ELF-1 (cell line): ENCODE results near the gene TUBGCP4.
"Not testable (repeated sequence)": the region's sequence is repeated elsewhere in the genome, so short reads cannot be mapped to it uniquely, and the experiment has no call there.

Experiments
- DNase-seq: peaks from one replicate; pipeline ENCODE4 v3.0.0-alpha.2; 2016; ENCODE audit warnings: low read depth, low spot score

The TUBGCP4 gene, protein sequence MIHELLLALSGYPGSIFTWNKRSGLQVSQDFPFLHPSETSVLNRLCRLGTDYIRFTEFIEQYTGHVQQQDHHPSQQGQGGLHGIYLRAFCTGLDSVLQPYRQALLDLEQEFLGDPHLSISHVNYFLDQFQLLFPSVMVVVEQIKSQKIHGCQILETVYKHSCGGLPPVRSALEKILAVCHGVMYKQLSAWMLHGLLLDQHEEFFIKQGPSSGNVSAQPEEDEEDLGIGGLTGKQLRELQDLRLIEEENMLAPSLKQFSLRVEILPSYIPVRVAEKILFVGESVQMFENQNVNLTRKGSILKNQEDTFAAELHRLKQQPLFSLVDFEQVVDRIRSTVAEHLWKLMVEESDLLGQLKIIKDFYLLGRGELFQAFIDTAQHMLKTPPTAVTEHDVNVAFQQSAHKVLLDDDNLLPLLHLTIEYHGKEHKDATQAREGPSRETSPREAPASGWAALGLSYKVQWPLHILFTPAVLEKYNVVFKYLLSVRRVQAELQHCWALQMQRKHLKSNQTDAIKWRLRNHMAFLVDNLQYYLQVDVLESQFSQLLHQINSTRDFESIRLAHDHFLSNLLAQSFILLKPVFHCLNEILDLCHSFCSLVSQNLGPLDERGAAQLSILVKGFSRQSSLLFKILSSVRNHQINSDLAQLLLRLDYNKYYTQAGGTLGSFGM

DNA sequence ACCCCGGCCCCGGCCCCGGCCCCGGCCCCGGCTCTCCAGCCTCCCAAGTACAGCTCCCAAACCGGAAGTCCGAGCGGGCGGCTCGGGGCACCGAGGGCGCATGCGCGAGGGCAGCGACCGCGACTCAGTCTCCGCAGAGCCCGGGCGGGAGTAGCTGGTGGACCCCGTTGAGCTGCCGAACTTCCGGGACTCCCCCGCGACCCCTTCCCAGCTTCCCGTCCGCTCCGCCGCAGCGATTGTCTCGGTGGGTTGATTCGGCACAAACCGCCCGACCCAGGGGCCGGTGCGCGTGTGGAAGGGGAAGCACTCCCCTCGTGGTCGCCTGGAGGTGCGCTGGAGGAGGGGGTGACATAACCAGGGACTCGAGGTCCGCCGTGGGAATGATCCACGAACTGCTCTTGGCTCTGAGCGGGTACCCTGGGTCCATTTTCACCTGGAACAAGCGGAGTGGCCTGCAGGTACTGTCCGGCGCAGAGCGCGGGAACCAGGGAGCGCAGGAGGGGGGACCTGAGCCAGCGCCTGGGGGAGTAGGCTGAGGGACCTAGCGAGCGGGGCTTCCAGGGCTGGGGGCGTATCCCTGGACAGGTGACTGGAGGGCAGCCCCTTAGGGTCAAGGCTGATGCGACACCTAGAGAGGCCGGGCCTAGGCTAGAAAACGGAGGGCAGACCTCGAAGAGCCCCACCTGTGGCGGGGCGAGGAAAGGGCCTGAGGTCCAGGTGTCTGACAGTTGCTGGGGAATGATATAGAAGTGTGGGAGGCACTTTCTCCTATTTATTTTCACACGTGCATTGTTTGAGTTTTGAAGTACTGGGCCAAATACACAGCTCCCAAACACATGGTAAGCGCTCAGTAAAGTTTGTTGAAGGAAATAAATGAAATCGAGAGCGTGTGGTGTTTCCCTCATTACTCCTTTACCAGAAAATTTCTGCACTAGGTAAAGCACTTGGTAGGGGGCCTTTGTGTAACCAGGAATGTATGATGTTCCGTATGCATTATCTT, at the start of gene TUBGCP4, which contains the start of gene ZSCAN29:
TSS of gene TUBGCP4 (plus strand) at position 127 of the 1,000 bp plus-strand sequence. CDS start at position 381, 254 bp downstream.
TSS of gene ZSCAN29 (minus strand) at position 69 of the 1,000 bp plus-strand sequence. CDS start 1,130 bp downstream, outside the sequence.
- peak; percentile 93 for DNase-seq

DNA sequence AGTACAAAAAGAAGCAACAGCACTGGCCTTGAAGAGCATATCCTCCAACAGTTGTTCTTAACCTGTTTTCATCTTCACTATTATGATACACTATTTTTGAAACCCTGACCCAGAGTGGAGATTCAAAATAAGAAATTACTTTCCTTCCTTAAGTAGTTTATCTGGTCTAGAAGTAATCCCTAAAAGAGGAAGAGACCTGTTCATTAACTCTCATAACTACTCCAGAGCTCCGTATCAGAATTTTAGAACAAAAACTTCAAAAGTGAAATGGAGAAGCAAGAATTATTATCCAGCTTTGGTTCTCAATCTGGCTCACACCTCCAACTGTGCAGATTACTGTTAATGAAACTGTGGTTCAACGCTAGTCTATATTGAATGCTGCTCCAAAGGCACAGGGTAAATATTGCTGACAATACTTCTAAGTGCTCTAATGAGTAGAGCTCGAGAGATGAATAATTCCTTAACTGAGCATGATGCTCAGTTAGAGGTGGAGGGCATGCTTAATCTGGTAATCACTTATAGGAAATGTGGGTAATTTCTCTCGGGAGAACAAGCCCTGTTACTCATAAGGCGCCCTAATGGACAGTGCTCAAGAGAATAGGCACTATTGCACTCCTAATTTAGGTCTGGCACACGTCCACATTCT, 45.7 kb upstream of the TUBGCP4 start:
- no peak for DNase-seq

DNA sequence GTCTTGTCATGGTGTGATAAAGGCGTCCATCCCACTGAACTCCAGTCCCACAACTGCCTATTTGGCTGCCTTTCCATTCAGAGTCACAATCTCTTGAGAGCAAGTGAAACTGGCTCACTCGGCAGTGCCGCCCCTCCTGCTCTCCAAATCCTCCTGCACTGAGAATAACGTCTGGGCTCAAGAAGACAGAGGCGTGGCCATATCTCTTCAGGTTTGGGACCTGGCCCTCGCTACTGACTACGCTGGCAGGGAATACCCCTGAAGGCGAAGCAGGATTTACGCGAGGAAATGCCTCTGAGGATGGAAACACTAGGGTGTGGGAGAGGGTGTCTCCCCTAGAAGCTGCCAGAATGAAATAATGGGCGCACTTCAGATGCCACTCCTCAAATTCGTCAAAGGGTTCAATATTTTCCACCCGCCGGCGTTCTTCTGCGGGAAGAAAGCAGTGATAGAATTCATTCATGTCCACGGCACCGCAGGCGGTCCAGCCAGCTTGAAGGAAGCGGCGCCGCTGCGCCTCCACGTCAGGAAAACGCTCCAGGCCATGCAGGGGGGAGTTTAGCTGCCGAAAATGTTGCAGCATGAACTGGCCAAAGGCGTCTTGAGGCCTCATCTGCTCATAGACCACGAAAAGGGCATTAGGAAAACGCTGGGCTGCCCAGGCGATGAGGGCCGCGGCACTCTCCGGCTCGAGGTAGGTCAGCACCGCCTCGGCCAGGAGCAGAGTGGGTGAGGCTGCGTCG, 41.5 kb upstream of the TUBGCP4 start:
- peak; percentile 77 for DNase-seq

DNA sequence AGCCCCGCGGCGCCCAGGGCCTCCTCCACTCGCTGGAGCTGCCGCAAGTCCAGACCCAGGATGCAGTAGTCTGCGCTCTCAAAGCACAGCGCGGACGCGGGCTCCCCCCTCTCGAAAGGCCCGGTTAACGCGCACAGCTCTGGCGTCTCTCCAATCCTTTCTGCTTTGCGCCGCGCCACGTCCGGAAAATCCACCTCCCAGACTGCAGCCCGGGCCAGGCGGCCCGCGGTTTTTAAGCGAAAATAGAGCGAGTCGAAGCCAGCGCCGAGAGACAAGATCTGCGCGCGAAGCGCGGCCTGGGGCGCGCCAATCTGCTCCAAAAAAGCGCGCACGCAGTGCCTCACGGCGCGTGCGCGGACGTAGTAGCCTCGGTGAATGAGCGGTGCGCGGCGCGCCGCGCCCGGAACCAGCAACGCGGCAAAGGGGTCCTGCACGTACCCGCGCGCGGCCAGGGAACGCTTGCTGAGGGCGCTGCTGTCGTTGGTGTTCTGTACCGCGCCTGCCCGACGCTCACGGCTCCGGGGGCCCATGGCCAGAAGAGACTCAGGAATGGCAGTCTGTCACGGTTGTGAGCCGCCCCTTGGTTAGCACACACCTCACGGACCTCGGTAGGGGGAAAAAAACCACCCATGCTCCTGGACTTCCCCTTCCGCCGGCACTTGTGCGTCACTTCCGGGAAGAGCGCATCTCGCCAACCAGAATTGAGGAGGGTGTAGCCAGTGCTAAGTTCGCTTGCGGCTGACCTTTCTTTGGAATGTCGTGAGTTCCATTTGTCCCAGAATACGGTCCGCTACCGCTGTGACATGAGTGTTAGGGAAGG, 40.7 kb upstream of the TUBGCP4 start, which contains the start of gene LCMT2:
TSS of gene LCMT2 (minus strand) at position 614 of the 820 bp plus-strand sequence. CDS start at position 530, 84 bp downstream.
- peak; percentile 98 for DNase-seq

DNA sequence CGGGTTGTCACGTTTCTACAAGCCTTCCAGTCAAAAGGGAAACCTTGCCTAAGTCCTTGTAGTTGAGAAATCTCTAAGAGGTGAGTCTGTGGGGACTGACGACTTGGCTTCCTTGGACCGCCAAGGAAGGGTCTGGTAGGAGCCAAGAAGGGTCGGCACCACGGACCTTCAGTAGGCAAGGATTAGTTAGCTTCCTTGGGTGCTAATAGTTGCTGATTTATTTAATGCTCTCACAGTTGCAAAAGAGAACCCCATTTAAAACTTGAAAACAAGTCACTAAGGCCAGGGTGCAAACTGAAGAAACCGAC, 40.2 kb upstream of the TUBGCP4 start:
- no peak for DNase-seq

DNA sequence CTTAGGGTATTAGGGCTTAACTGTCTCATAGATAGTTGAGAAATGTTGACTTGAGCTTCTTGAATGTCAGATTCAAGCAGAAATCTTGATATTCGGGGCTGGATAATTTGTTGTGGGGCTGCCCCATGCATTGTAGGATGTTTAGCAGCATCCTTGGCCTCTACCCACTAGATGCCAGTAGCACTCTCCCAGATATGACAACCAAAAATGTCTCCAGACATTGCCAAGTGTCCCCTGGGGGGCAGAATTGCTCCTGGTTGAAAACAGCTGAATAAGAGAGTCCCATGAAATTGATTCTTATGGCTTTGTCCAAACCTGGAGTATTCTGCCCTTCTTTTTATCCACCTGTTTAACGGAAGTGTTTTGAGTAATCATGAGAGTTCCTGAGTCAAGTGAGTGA, 24.6 kb upstream of the TUBGCP4 start:
- DNase-seq, result no peak

DNA sequence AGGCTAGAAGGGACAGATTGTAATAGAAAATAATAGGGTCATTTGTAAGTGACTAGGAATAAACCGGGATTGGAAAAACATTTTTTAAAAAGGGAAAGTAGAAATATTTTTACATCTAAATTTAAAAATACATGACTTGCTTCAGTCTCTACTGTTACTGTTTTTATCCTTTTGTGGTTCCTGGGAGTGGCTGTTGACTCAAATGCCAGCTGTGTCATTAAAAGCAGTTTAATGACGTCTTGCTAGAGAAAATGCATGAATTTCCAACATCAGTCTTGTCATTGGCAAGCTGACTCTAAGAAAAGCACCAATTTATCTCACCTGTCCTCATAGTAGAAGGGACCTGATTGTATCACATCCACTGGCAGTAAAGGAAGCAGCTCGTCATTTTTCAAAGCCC, 23.8 kb upstream of the TUBGCP4 start:
- no peak for DNase-seq

DNA sequence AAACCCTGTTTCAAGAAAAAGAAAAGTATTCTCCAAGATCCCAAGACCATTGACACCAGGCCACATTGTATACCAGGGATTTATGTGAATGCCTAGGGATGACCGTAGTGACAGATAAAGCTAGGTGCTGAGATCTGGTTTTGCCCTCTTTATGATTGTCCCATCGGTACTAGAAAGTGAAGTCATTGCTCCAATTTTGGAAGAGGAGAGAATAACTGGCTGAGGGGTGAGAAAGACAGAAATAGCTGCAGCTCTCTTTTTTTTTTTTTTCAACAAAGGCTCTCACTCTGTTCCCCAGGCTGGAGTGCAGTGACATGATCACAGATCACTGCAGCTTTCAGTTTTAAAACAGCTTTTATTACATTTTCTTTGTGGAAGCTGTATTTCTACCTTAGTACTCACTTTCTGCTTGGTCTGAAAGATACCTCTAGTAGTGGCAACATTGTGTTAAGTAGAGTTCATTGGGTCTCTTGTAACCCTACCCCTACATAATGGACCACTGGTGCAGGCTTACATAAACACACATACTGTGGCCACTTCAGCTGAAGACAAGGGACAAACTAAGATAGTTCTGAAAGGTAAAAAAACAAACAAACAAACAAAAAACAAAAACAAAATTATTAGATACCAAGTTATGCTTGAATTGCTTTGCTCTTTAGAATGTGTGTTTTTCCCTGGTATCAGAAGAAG, 18.1 kb upstream of the TUBGCP4 start:
- no peak for DNase-seq

DNA sequence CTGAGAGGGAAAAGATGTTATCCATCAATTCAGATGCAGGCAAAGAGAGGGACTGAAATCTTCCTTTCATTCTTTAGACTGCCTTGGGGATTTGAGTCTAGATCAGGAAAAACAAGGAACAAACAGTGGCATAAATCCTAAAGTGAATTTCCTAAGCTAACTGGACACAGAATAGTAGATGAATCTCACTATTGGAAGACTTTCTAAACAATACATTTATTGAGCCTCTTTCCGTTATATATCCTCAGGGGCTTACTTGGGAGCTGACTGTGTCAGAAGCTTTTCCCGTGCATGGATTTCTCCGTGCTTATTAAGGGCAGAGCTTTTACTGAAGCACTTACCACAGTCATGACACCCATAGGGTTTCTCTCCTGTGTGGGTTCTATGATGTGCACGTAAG, 10.1 kb upstream of the TUBGCP4 start:
- DNase-seq, result no peak

DNA sequence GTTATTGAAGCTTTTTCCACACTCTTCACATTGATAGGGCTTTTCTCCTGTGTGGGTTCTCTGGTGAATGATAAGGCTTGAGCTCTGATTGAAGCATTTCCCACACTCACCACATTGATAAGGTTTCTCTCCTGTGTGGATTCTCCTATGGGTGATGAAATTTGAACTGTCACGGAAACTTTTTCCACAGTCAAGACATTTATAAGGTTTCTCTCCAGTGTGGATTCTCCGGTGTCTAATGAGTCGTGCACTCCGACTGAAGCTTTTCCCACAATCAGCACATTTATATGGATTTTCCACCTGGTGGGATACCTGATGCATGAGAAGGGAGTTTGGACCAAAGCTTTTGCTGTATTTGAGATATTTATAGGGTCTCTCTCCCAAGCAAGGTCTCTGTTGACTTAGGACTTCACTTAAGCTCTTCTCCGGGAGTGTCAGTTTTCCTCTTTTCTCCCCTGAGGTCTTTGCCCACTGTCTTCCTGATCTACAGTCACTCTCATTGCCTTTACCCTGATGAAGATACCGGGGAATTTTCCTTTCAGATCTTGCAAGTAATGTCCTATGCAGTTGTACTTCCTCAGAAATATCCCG, 9.5 kb upstream of the TUBGCP4 start:
- no peak for DNase-seq

DNA sequence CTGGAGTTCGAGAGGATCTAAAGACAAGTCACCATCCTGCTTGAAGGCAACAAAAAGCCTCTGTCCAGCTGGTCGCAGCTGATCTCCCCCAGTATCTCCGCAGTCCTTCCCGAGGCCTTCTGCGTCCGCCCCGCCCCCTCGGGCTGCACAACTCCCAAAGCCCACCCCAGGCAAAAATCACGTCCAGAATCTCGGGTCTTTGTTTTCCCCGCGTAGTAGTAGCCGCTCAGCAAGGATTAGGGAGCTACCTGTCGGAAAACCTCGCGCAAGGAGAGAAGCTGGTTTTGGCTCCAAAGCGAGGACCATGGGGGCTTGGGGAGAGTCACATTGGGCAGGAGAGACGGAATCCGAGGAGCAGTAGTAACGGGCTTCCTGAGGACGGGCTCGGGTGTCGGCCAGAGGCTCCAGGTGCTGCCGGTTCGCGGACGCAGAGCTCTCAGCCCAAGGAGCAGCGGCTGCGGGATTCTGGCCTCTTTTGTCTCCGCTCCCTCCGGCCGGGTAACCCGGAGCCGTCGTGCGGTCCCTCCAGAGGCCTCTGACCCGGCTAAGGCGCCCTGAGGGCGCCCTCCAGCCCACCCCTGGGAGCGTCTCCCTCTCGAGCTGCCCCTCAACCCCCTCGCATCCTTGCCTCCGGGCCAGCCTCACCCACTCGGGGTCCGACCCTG, 459 bp upstream of the TUBGCP4 start:
- peak; percentile 63 for DNase-seq

DNA sequence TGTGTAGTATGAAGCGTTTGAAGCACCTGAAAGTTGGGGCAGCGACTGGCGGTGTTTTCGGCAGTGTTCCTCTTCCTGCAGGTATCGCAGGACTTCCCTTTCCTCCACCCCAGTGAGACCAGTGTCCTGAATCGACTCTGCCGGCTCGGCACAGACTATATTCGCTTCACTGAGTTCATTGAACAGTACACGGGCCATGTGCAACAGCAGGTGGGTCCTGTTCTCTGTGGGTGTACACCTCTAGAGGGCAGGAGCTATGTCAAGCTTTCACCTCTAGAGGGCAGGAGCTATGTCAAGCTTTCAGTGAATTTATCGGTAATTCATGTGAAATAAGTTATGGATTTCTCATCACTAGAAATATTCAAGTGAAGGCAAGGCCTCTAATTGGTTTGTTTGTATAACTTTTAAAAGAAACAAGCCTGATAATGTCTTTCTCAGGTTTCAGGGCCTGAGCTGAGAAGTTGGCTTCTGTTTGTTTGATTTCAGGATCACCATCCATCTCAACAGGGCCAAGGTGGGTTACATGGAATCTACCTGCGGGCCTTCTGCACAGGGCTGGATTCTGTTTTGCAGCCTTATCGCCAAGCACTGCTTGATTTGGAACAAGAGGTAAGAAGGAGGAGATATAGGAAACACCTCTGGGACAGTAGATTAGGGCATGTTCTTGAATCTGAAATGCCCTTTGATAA, 5.3 kb downstream of the TUBGCP4 start:
- DNase-seq, result no peak

DNA sequence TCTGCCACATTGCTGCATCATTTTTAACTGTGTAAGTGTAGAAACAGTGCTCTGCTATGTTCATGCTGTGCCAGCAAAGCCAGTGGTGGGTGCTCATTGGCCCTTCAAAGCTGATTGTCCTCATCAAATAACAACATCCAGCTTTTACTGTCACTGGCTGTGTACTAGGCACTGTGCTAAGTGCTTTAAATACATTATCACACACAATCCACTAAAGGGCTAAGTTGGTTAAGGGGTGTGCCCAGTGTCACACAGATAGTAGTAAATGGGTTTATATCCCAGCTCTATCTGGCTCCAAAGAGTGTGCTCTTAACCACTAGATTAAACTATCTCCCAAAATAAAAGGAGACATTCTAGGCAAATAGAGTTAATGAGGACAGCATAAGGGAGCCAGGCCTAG, 7.7 kb downstream of the TUBGCP4 start:
- DNase-seq, result no peak

DNA sequence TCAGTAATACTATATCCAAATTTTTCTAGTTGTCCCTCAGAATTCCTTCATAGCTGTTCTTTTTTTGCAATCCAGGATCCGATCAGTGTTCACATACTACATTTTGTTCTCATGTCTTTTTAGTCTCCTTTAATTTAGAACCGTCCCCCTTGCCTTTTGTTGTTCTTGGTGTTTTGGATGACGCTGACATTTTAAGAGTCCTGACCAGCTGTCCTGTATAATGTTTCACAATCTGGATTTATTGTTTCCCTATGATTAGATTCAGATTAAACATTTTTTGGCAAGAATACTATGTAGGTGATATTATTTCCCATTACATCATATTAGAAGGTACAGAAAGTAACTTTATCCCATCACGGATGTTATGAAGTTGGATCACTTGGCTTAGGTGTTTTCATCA, 11.4 kb downstream of the TUBGCP4 start:
- DNase-seq, result no peak

DNA sequence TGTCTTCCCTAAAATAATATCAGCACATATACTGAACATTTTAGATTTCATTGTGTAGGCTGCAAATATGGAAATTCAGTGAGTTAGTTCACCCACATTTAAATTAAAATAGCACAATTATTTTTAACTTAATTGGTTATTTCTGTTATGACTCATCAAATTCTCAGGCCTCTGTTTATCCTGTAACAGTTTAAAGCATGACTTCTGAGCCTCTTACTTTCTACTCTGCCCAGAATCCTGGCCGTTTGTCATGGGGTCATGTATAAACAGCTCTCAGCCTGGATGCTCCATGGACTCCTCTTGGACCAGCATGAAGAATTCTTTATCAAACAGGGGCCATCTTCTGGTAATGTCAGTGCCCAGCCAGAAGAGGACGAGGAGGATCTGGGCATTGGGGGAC, 12.2 kb downstream of the TUBGCP4 start:
- DNase-seq, result no peak

DNA sequence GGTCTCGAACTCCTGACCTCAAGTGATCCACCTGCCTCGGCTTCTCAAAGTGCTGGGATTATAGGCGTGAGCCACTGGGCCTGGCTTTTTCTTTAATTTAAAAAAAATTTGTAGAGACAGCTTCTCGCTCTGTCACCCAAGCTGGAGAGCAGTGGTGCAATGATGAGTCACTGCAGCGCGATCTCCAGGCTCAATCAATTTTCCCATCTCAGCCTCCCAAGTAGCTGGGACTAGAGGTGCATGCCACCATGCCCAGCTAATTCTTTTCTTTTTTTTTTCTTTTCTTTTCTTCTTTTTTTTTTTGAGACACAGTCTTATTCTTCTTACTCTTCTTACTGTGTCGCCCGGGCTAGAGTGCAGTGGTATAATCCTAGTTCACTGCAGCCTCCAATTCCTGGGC, 19.8 kb downstream of the TUBGCP4 start:
- no peak for DNase-seq

DNA sequence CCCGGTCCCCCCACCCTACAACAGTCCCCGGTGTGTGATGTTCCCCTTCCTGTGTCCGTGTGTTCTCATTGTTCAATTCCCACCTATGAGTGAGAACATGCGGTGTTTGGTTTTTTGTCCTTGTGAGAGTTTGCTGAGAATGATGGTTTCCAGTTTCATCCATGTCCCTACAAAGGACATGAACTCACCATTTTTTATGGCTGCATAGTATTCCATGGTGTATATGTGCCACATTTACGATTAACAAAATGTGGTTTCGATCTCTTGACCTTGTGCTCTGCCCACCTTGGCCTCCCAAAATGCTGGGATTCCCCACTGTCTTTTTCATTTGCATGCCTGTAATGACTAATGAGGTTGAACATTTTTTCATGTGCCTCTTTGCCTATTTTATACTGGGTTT, 22.7 kb downstream of the TUBGCP4 start:
- DNase-seq, result not testable (repeated sequence)

DNA sequence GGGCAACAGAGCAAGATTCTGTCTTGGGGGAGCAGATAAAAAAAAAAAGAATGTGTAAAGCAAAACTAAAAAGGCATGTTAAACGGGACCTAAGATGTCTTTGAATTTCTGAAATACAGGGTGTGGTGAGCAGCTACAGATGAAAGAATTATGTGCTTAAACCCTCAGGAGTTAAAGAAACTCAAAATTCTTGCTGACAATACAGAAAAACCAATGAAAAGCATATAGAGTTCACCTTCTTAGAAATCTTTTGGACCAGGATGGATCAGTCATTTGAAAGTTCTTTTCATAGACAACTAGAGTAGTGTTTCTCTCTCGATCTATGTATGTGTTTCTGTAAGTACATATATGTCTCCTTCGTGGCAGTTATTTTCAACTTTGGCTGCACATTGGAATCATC, 31.4 kb downstream of the TUBGCP4 start:
- no peak for DNase-seq
